ENCODE results near the gene LRRC66. TPM values are rescaled to one million over a fixed set of nuclear protein-coding genes. Genes with fewer than 3 reads are reported as not detected.

The LRRC66 gene
- total and polyA plus RNA-seq, 9 of the 15 experiments (the other 6 are each of a cell fraction or from before 2014, with no cell fraction given): not detected

DNA sequence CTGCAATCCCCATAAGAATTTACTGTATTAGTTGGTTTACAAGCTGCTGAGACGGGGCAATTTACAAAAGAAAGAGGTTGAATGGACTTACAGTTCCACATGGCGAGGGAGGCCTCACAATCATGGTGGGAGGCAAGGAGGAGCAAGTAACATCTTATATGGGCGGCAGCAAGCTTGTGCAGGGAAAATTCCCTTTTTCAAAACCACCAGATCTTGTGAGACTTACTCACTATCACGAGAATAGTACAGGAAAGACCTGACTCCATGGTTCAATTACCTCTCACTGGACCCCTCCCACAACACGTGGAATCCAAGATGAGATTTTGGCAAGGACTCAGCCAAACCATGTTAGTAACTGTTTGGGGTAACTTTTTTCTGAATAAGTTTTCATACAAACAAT lies 29.1 kb upstream of the LRRC66 start:
- POLR2A ChIA-PET: no interaction called here
- DNase-seq (ENCODE audit: extremely low read depth in 1 of 4, low spot score in 3 of 4) (no peak), FAIRE-seq (no peak), ATAC-seq (no peak)
- H2AFZ ChIP-seq (ENCODE audit: low read depth, low read length): no peak overlapping the region
- CTCF ChIA-PET (ENCODE audit: low intra/inter-chr PET ratio): no interaction called here
- intact Hi-C loops (cut with micrococcal nuclease): no loop called here
- no TSS peak for BruUV-seq (replicated peaks)
- no peak for TF ChIP-seq TCFL5 (CRISPR knock-in tag; conservative IDR thresholded peaks at IDR 0.05)
- TF ChIP-seq JUNB (CRISPR knock-in tag; conservative IDR thresholded peaks at IDR 0.05): no peak
- no peak for TF ChIP-seq ZNF282 (CRISPR knock-in tag; IDR thresholded peaks at IDR 0.05)
- no peak for TF ChIP-seq BACH1 (tag; IDR thresholded peaks at IDR 0.05)
- no peak for TF ChIP-seq ZBTB17 (CRISPR knock-in tag; IDR thresholded peaks at IDR 0.05)
- TF ChIP-seq ZNF217 (CRISPR knock-in tag; IDR thresholded peaks at IDR 0.05): no peak
- no peak for TF ChIP-seq ZNF512 (tag; IDR thresholded peaks at IDR 0.05)
- TF ChIP-seq ZEB2 (IDR thresholded peaks at IDR 0.05): no peak
- TF ChIP-seq HNRNPLL (IDR thresholded peaks at IDR 0.05; ENCODE audit: low read depth, low read length, poor library complexity, severe bottlenecking): no peak
- no peak for TF ChIP-seq ZNF444 (CRISPR knock-in tag; IDR thresholded peaks at IDR 0.05)
- TF ChIP-seq ZNF263 (CRISPR knock-in tag; IDR thresholded peaks at IDR 0.05; ENCODE audit: borderline replicate concordance): no peak
- TF ChIP-seq SRSF7 (optimal IDR thresholded peaks at IDR 0.05; ENCODE audit: low read depth, low read length): no peak
- no peak for TF ChIP-seq DPF2 (IDR thresholded peaks at IDR 0.05)
- no peak for TF ChIP-seq MCM7 (IDR thresholded peaks at IDR 0.05)
- TF ChIP-seq PRPF4 (IDR thresholded peaks at IDR 0.05; ENCODE audit: insufficient read depth, low read depth, low read length, poor library complexity, severe bottlenecking): no peak
- no peak for TF ChIP-seq E2F3 (CRISPR knock-in tag; IDR thresholded peaks at IDR 0.05)
- TF ChIP-seq SETDB1 (IDR thresholded peaks at IDR 0.05; ENCODE audit: low read length): no peak
- peaks cover 0 to 14% of the 10 kb centered on the region in 2 experiments; a peak in 2 of 5 replicates for H3K27me3 ChIP-seq (ENCODE audit: control insufficient read depth in 2 of 2, insufficient read depth in 2 of 2, low read length in 2 of 2)
- H3K9me1 ChIP-seq (ENCODE audit: control insufficient read depth, insufficient read depth, low read length): no peaks in the 10 kb centered on the region
- H3K36me3 ChIP-seq (ENCODE audit: control insufficient read depth, insufficient read depth, low read length): no peaks in the 10 kb centered on the region
- no peak overlapping the region for H3K27ac ChIP-seq (ENCODE audit: extremely low read depth, low read depth, low read length)
- no peak overlapping the region for H3K9ac ChIP-seq (ENCODE audit: insufficient read depth in 1 of 2, low read depth in 2 of 2, low read length in 2 of 2)
- 0% methylated on average over 5 of the region's 5 CpGs for WGBS (ENCODE audit: insufficient coverage, low coverage, missing lambda C conversion rate)
- no peaks in the 10 kb centered on the region for H4K20me1 ChIP-seq (replicated peaks; ENCODE audit: control insufficient read depth, insufficient read depth, low read length)
- H3K9me3 ChIP-seq (replicated peaks; ENCODE audit: control insufficient read depth, insufficient read depth, low read depth, low read length): no peaks in the 10 kb centered on the region
- H3K79me2 ChIP-seq (ENCODE audit: control insufficient read depth, insufficient read depth, low read length): no peaks in the 10 kb centered on the region
- no peak overlapping the region for H3K4me2 ChIP-seq (ENCODE audit: insufficient read depth, low read length)
- H3K4me1 ChIP-seq (replicated peaks in 1 of 2; ENCODE audit: control insufficient read depth in 2 of 2, insufficient read depth in 2 of 2, low read length in 2 of 2): no peaks in the 10 kb centered on the region; a peak in 1 of 5 replicates
- H3K4me3 ChIP-seq: no peak overlapping the region
- in situ Hi-C loops (cut with MboI): no loop called here
